Spleen (tissue), 11 donors: ENCODE results near the gene ALPK3. TPM values are rescaled to one million over a fixed set of nuclear protein-coding genes. Genes with fewer than 3 reads are reported as not detected.

ENCODE experiments used
- DNase-seq: peaks from one replicate; pipeline ENCODE4 v3.0.0-alpha.2; 2020
- H3K27ac ChIP-seq, 8 donors: fragments of 200-600 bp; sonication (generic) in 7 of 8; 1 replicate in 4 of 8; 2 replicates in 4 of 8; pipeline versions ENCODE4 v1.5.0 to v1.8.0; 2016 to 2021; ENCODE audit warnings: inconsistent platforms in 4 of 8, mild to moderate bottlenecking in 4 of 8, moderate library complexity in 1 of 8
- H3K27me3 ChIP-seq, 7 donors: fragments of 200-600 bp; sonication (generic) in 6 of 7; replicated peaks in 1 of 7; 1 replicate in 4 of 7; 2 replicates in 3 of 7; pipeline versions ENCODE4 v1.5.0 to v1.8.0; 2016 to 2021; ENCODE audit warnings: inconsistent platforms in 3 of 7, mild to moderate bottlenecking in 1 of 7
- H3K36me3 ChIP-seq, 6 donors: fragments of 200-600 bp; sonication (generic) in 5 of 6; 1 replicate in 4 of 6; 2 replicates in 2 of 6; pipeline versions ENCODE4 v1.5.0 to v1.8.0; 2016 to 2021; ENCODE audit warnings: inconsistent platforms in 2 of 6
- H3K4me1 ChIP-seq, 6 donors: fragments of 200-600 bp; sonication (generic) in 5 of 6; 1 replicate in 3 of 6; 2 replicates in 3 of 6; pipeline versions ENCODE4 v1.5.0 to v1.8.0; 2016 to 2021; ENCODE audit warnings: inconsistent platforms in 3 of 6
- H3K4me3 ChIP-seq, 8 donors: fragments of 200-600 bp; sonication (generic) in 7 of 8; 1 replicate in 4 of 8; 2 replicates in 4 of 8; pipeline versions ENCODE4 v1.5.0 to v1.8.0; 2016 to 2021; ENCODE audit warnings: inconsistent platforms in 4 of 8, mild to moderate bottlenecking in 4 of 8, moderate library complexity in 2 of 8
- H3K9me3 ChIP-seq, 8 donors: fragments of 200-600 bp; sonication (generic) in 7 of 8; 1 replicate in 4 of 8; 2 replicates in 4 of 8; pipeline versions ENCODE4 v1.5.0 to v1.8.0; 2016 to 2021; ENCODE audit warnings: inconsistent platforms in 4 of 8
- POLR2A ChIP-seq, 3 donors: fragments of 450-650 bp; IDR thresholded peaks; one replicate each; pipeline ENCODE4 v1.5.1; 2017; ENCODE audit warnings: antibody characterized with exemption in 3 of 3, mild to moderate bottlenecking in 1 of 3
- POLR2AphosphoS5 ChIP-seq, 3 donors: sonication (generic); formaldehyde crosslinking; IDR thresholded peaks; one replicate each; pipeline ENCODE4 v1.5.1; 2017; ENCODE audit warnings: antibody characterized with exemption in 3 of 3
- WGBS, 5 donors: extraction: QIAGEN DNeasy Blood & Tissue Kit in 3 of 5; methylation state at CpG; one replicate each; pipeline versions ENCODE4 v1.1.5 to v1.1.7; 2013 to 2018; 5-methylcytosine and 5-hydroxymethylcytosine counted together
- intact Hi-C: fragments of 100-400 bp; cut with DNase I; formaldehyde crosslinking; loops from one replicate; pipeline ENCODE4 v1.15.0; 2023; ENCODE audit warnings: low total_unique reads
- polyA plus RNA-seq, 3 donors: library from polyadenylated mRNA; stranded (reverse); fragments of 200-250 nt; gene quantifications; one replicate each; pipeline ENCODE4 v1.2.1, GENCODE V29; 2013
- total RNA-seq, 7 donors: library from RNA; depleted of rRNA in 3 of 7; stranded (reverse); fragments of >200 nt in 3 of 7; fragmentation: NEBNext Ultra II Directional in 4 of 7; extraction: Animal tissue kit (Norgen Biotek cat#: 25700) in 4 of 7; gene quantifications; one replicate each; pipeline versions ENCODE4 v1.1.0 to v1.2.1, GENCODE V29; 2016 to 2021
- TF ChIP-seq, protein P1 (sequence below), 11 experiments: fragments of 200-600 bp in 7 of 11; fragments of 450-650 bp in 4 of 11; sonication (generic) in 4 of 11; IDR thresholded peaks in 8 of 11; conservative IDR thresholded peaks in 3 of 11; 1 replicate in 7 of 11; 2 replicates in 4 of 11; pipeline versions ENCODE4 v1.4.0 to v1.8.0; 2016 to 2021; ENCODE audit warnings: antibody characterized with exemption in 11 of 11, inconsistent platforms in 4 of 11, mild to moderate bottlenecking in 1 of 11
- donor health status: healthy with polysubstance abuse.
- donor health status: DM: no; HTN: no; CAD: no; lungs with moderate emphysema.
- donor health status: DM: no; HTN: no; CAD: no.
- donor health status: Bipolar disorder and iron deficiency.
- donor health status: healthy.
- donor health status: DM: no; HTN: no; CAD: no.
- donor health status: DM: yes; HTN: yes; CAD: no.

The ALPK3 gene
- total and polyA plus RNA-seq, 10 donors = 0.13 to 1.1 (median 0.73) TPM

- 82 to 90% (median 84%) methylated on average over 13 to 14 of the region's 14 CpGs for WGBS, 5 donors
- no peak for TF ChIP-seq POLR2A (IDR thresholded peaks at IDR 0.05)
- TF ChIP-seq POLR2AphosphoS5 (IDR thresholded peaks at IDR 0.05) = no peak
- TF ChIP-seq, protein P1, sequence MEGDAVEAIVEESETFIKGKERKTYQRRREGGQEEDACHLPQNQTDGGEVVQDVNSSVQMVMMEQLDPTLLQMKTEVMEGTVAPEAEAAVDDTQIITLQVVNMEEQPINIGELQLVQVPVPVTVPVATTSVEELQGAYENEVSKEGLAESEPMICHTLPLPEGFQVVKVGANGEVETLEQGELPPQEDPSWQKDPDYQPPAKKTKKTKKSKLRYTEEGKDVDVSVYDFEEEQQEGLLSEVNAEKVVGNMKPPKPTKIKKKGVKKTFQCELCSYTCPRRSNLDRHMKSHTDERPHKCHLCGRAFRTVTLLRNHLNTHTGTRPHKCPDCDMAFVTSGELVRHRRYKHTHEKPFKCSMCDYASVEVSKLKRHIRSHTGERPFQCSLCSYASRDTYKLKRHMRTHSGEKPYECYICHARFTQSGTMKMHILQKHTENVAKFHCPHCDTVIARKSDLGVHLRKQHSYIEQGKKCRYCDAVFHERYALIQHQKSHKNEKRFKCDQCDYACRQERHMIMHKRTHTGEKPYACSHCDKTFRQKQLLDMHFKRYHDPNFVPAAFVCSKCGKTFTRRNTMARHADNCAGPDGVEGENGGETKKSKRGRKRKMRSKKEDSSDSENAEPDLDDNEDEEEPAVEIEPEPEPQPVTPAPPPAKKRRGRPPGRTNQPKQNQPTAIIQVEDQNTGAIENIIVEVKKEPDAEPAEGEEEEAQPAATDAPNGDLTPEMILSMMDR (IDR thresholded peaks at IDR 0.05 in 8 of 11, conservative IDR thresholded peaks at IDR 0.05 in 3 of 11) = no peak
- H3K36me3 ChIP-seq = no peaks in the 10 kb centered on the region
- H3K4me3 ChIP-seq = no peak overlapping the region
- no peak for DNase-seq
- intact Hi-C loops = no loop called here
- H3K27me3 ChIP-seq = no peaks in the 10 kb centered on the region
- no peaks in the 10 kb centered on the region for H3K9me3 ChIP-seq
- H3K4me1 ChIP-seq = no peaks in the 10 kb centered on the region
- H3K27ac ChIP-seq = no peak overlapping the region
Measured at GRCh38 chr15:84886211-84886983, 69.2 kb downstream of the ALPK3 start.

- 65 to 80% (median 77%) methylated on average over 1 of the region's 1 CpG for WGBS, 5 donors
- no peaks in the 10 kb centered on the region for H3K9me3 ChIP-seq
- intact Hi-C loops = no loop called here
Measured at GRCh38 chr15:84886984-84887299, 69.8 kb downstream of the ALPK3 start.

GRCh38 chr15:84887938-84888337 is 70.8 kb downstream of the ALPK3 start:
- Histone ChIP-seq H3K36me3 (no peaks in the 10 kb centered on the region), H3K4me1 (no peaks in the 10 kb centered on the region), H3K27ac (no peak overlapping the region), H3K4me3 (no peak overlapping the region), H3K9me3 (no peaks in the 10 kb centered on the region), H3K27me3 (no peaks in the 10 kb centered on the region)
- TF ChIP-seq POLR2AphosphoS5 (IDR thresholded peaks at IDR 0.05) = no peak
- no peak for TF ChIP-seq POLR2A (IDR thresholded peaks at IDR 0.05)
- TF ChIP-seq, protein P1 (IDR thresholded peaks at IDR 0.05 in 8 of 11, conservative IDR thresholded peaks at IDR 0.05 in 3 of 11) = no peak
- intact Hi-C loops = no loop called here
- WGBS, 5 donors = 62 to 81% (median 78%) methylated on average over 4 of the region's 4 CpGs
- DNase-seq = no peak

More at GRCh38 chr15:84886984-84887299, 69.8 kb downstream of the ALPK3 start:
- Histone ChIP-seq H3K36me3 (no peaks in the 10 kb centered on the region), H3K27me3 (no peaks in the 10 kb centered on the region), H3K27ac (no peak overlapping the region), H3K4me3 (no peak overlapping the region), H3K4me1 (no peaks in the 10 kb centered on the region)
- DNase-seq = no peak
- TF ChIP-seq, protein P1 (IDR thresholded peaks at IDR 0.05 in 8 of 11, conservative IDR thresholded peaks at IDR 0.05 in 3 of 11) = no peak
- TF ChIP-seq POLR2AphosphoS5 (IDR thresholded peaks at IDR 0.05) (no peak), POLR2A (IDR thresholded peaks at IDR 0.05) (no peak)

DNA sequence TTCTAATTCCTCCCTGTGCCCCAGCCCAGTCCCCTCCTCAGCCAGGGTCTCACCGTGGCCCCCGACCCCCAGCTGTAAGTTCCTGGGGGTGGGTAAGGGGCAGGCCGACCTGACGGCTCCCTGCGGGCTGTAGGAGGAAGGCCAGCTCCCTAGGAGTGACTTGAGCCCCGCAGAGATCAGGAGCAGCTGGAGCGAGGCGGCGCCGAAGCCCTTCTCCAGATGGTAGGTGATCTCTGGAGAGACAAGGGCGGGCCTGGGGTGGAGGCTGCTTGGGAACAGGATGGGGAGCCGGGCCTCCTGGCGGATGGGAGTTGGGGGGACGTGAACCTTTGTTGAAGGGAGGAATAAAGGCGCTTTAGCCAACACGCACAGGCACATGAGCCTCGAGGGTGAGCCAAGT is 71.5 kb downstream of the ALPK3 start:
- no peak for TF ChIP-seq POLR2A (IDR thresholded peaks at IDR 0.05)
- no peak for TF ChIP-seq POLR2AphosphoS5 (IDR thresholded peaks at IDR 0.05)
- TF ChIP-seq, protein P1 (IDR thresholded peaks at IDR 0.05 in 8 of 11, conservative IDR thresholded peaks at IDR 0.05 in 3 of 11) = no peak
- Histone ChIP-seq H3K4me3 (no peak overlapping the region), H3K36me3 (no peaks in the 10 kb centered on the region), H3K27ac (no peak overlapping the region), H3K9me3 (no peaks in the 10 kb centered on the region), H3K27me3 (no peaks in the 10 kb centered on the region), H3K4me1 (no peaks in the 10 kb centered on the region)
- no peak for DNase-seq
- 82 to 93% (median 89%) methylated on average over 9 to 17 of the region's 17 CpGs for WGBS, 5 donors
- intact Hi-C loops = no loop called here
